GM12865 (cell line): ENCODE data around the gene PRKAR1B.

Experiments used
- DNase-seq: peaks from one replicate; pipeline ENCODE4 v3.0.0; 2010; ENCODE audit warnings: low read depth
- H3K4me3 ChIP-seq: 2 replicates; pipeline ENCODE4 v1.5.1; 2011; ENCODE audit warnings: mild to moderate bottlenecking, low read depth, low read length, control low read depth
- TF ChIP-seq, protein P1 (sequence below): IDR thresholded peaks from 2 replicates; pipeline ENCODE4 v1.5.1; 2011; ENCODE audit warnings: low read length, control low read depth, low read depth, inconsistent platforms; ENCODE audit not compliant: insufficient read depth; ENCODE audit errors: missing control alignments

Gene PRKAR1B

DNA sequence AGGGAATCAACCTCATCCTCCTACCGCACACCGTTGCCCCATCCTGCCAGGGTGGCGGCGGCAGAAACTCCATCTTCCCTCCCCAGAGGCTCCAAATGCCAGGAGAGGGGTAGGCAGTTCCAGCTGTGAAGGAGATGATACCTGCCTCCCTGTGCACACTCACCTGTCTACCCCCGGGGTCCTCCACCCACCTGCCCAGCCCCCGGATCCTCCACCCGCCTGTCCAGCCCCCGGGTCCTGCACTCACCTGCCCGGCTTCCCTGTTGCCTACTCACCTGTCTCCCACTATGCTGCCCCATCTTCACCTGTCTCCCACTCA, 14.0 kb downstream of the PRKAR1B start:
- no peak for DNase-seq
- TF ChIP-seq, protein P1, sequence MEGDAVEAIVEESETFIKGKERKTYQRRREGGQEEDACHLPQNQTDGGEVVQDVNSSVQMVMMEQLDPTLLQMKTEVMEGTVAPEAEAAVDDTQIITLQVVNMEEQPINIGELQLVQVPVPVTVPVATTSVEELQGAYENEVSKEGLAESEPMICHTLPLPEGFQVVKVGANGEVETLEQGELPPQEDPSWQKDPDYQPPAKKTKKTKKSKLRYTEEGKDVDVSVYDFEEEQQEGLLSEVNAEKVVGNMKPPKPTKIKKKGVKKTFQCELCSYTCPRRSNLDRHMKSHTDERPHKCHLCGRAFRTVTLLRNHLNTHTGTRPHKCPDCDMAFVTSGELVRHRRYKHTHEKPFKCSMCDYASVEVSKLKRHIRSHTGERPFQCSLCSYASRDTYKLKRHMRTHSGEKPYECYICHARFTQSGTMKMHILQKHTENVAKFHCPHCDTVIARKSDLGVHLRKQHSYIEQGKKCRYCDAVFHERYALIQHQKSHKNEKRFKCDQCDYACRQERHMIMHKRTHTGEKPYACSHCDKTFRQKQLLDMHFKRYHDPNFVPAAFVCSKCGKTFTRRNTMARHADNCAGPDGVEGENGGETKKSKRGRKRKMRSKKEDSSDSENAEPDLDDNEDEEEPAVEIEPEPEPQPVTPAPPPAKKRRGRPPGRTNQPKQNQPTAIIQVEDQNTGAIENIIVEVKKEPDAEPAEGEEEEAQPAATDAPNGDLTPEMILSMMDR = no peak
- H3K4me3 ChIP-seq = no peak overlapping the region

GRCh38 chr7:712381-713138, 14.5 kb downstream of the PRKAR1B start:
- TF ChIP-seq, protein P1 = no peak

DNA sequence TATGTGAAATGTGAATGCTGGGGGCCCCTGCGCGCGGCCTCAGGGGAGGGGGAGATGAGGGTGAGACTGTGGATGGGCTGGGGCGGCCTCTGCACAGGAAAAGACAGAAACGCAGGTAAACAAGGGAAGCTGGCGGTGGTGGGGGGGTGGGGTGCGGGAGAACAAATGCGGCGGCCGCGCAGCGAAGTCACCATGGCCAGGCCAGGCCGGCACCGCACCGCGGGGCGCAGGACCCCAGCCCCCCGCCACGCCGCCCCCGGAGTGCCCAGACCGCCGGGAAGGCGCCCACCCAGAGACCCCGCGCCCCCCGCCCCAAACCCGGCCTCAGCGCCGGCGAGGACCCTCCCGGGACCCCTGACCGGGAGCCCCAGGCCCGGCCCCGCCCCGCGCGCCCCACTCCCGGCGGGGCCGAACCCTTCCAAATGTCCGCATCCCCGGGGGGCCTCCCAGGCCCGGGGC, 15.1 kb downstream of the PRKAR1B start:
- no peak for DNase-seq
- H3K4me3 ChIP-seq = no peak overlapping the region
- TF ChIP-seq, protein P1 = no peak

More at GRCh38 chr7:712381-713138, 14.5 kb downstream of the PRKAR1B start:
- no peak for DNase-seq
- H3K4me3 ChIP-seq = no peak overlapping the region

- H3K4me3 ChIP-seq = no peak overlapping the region
- DNase-seq = no peak
- TF ChIP-seq, protein P1 = no peak
Observed at GRCh38 chr7:711093-711921, 15.8 kb downstream of the PRKAR1B start.

GRCh38 chr7:710161-710560, 16.9 kb downstream of the PRKAR1B start:
- no peak overlapping the region for H3K4me3 ChIP-seq
- DNase-seq = no peak
- TF ChIP-seq, protein P1 = no peak

- TF ChIP-seq, protein P1 = no peak
- no peak for DNase-seq
Observed at GRCh38 chr7:707296-708000, 19.6 kb downstream of the PRKAR1B start.

More at GRCh38 chr7:707296-708000, 19.6 kb downstream of the PRKAR1B start:
- H3K4me3 ChIP-seq = no peak overlapping the region
